Subcutaneous adipose tissue (tissue), 4 donors: ENCODE results near the gene B3GLCT. TPM values are rescaled to one million over a fixed set of nuclear protein-coding genes. Genes with fewer than 3 reads are reported as not detected.

ENCODE experiments used
- CTCF ChIP-seq: fragments of 450-650 bp; IDR thresholded peaks from one replicate; pipeline ENCODE4 v1.5.1; 2016; ENCODE audit warnings: low read depth, mild to moderate bottlenecking, control low read depth, antibody characterized with exemption, moderate library complexity
- total RNA-seq, 4 donors: library from RNA; depleted of rRNA; stranded (reverse); fragments of >200 nt; gene quantifications; one replicate each; pipeline ENCODE4 v1.1.0, GENCODE V29; 2016

The B3GLCT gene
- total RNA-seq, 4 donors from 2014 or later = 4.9 to 15.4 (median 8.5) TPM

- TF ChIP-seq CTCF = no peak
Observed at GRCh38 chr13:31162151-31163008, 37.4 kb upstream of the B3GLCT start.

- no peak for TF ChIP-seq CTCF
Observed at GRCh38 chr13:31166591-31166990, 33.2 kb upstream of the B3GLCT start.

- TF ChIP-seq CTCF = no peak
Observed at GRCh38 chr13:31167490-31167889, 32.3 kb upstream of the B3GLCT start.

GRCh38 chr13:31168166-31168565 lies 31.6 kb upstream of the B3GLCT start:
- TF ChIP-seq CTCF = no peak

GRCh38 chr13:31168736-31169135 lies 31.0 kb upstream of the B3GLCT start:
- no peak for TF ChIP-seq CTCF

GRCh38 chr13:31172001-31172400 lies 27.8 kb upstream of the B3GLCT start:
- no peak for TF ChIP-seq CTCF

- no peak for TF ChIP-seq CTCF
Observed at GRCh38 chr13:31172535-31172934, 27.2 kb upstream of the B3GLCT start.
